Fibroblast of skin of scalp (primary cell): Measurements from ENCODE around the gene VPS54.
A peak's percentile ranks its signal among the peaks of the same experiment; 100 is the strongest.
"Not testable (repeated sequence)": the region's sequence is repeated elsewhere in the genome, so short reads cannot be mapped to it uniquely, and the experiment has no call there.

Source experiments
- DNase-seq: peaks from one replicate; pipeline ENCODE4 v3.0.0-alpha.2; 2013

VPS54 gene

GRCh38 chr2:63993130-63993584, 26.1 kb downstream of the VPS54 start:
- not testable (repeated sequence) for DNase-seq

GRCh38 chr2:63992061-63992685, 27.1 kb downstream of the VPS54 start:
- no peak for DNase-seq

GRCh38 chr2:63991173-63991999, 27.8 kb downstream of the VPS54 start:
- DNase-seq, result not testable (repeated sequence)

GRCh38 chr2:63990072-63990471, 29.2 kb downstream of the VPS54 start:
- no peak for DNase-seq

- not testable (repeated sequence) for DNase-seq
Measured at GRCh38 chr2:63988842-63989436, 30.3 kb downstream of the VPS54 start.

- DNase-seq, result no peak
Measured at GRCh38 chr2:63984606-63985359, 34.4 kb downstream of the VPS54 start.

- DNase-seq, result no peak
Measured at GRCh38 chr2:63983986-63984605, 35.1 kb downstream of the VPS54 start.

- DNase-seq, result no peak
Measured at GRCh38 chr2:63982335-63982734, 36.9 kb downstream of the VPS54 start.

- no peak for DNase-seq
Measured at GRCh38 chr2:63981702-63982103, 37.5 kb downstream of the VPS54 start.

- DNase-seq, result no peak
Measured at GRCh38 chr2:63980794-63981193, 38.4 kb downstream of the VPS54 start.

- no peak for DNase-seq
Measured at GRCh38 chr2:63977904-63978303, 41.3 kb downstream of the VPS54 start.

- no peak for DNase-seq
Measured at GRCh38 chr2:63976125-63976510, 43.1 kb downstream of the VPS54 start.

GRCh38 chr2:63975437-63976124, 43.6 kb downstream of the VPS54 start:
- DNase-seq, result no peak

- DNase-seq, result not testable (repeated sequence)
Measured at GRCh38 chr2:63975036-63975435, 44.2 kb downstream of the VPS54 start.

- DNase-seq, result no peak
Measured at GRCh38 chr2:63962186-63962585, 57.0 kb downstream of the VPS54 start.

- no peak for DNase-seq
Measured at GRCh38 chr2:63950414-63950813, 68.8 kb downstream of the VPS54 start.

- DNase-seq, result no peak
Measured at GRCh38 chr2:63942788-63943187, 76.4 kb downstream of the VPS54 start.

- DNase-seq, result not testable (repeated sequence)
Measured at GRCh38 chr2:63932104-63932503, 87.1 kb downstream of the VPS54 start.

GRCh38 chr2:63926815-63927214, 92.4 kb downstream of the VPS54 start:
- DNase-seq, result no peak

GRCh38 chr2:63914311-63914710, 104.9 kb downstream of the VPS54 start:
- DNase-seq, result no peak

- peak; percentile 38 for DNase-seq
Measured at GRCh38 chr2:63903003-63903402, 116.2 kb downstream of the VPS54 start.

GRCh38 chr2:63902149-63902548, 117.1 kb downstream of the VPS54 start:
- DNase-seq, result no peak
